Vagina (tissue), 2 donors: Measurements from ENCODE around the gene CCDC9B. TPM values are rescaled to one million over a fixed set of nuclear protein-coding genes. Genes with fewer than 3 reads are reported as not detected.

Experiments used
- DNase-seq, 2 donors: peaks; one replicate each; pipeline ENCODE4 v3.0.0-alpha.2; 2017; ENCODE audit errors: extremely low spot score in 2 of 2
- H3K27ac ChIP-seq: fragments of 200-600 bp; sonication (generic); one replicate; pipeline ENCODE4 v1.5.1; 2019
- H3K27me3 ChIP-seq: fragments of 200-600 bp; sonication (generic); one replicate; pipeline ENCODE4 v1.5.1; 2019
- H3K36me3 ChIP-seq, 2 donors: fragments of 200-600 bp; sonication (generic); one replicate each; pipeline ENCODE4 v1.5.1; 2017 to 2019
- H3K4me1 ChIP-seq: fragments of 200-600 bp; sonication (generic); one replicate; pipeline ENCODE4 v1.5.1; 2019
- H3K4me3 ChIP-seq, 2 donors: fragments of 200-600 bp; sonication (generic); 1 replicate in 1 of 2; 2 replicates in 1 of 2; pipeline ENCODE4 v1.5.1; 2016 to 2019
- H3K9me3 ChIP-seq: fragments of 200-600 bp; sonication (generic); one replicate; pipeline ENCODE4 v1.5.1; 2019
- POLR2A ChIP-seq, 2 donors: fragments of 450-650 bp; IDR thresholded peaks; one replicate each; pipeline ENCODE4 v1.6.1; 2017; ENCODE audit warnings: antibody characterized with exemption in 2 of 2, mild to moderate bottlenecking in 2 of 2, moderate library complexity in 2 of 2
- POLR2AphosphoS5 ChIP-seq, 2 donors: sonication (generic); formaldehyde crosslinking; IDR thresholded peaks; one replicate each; pipeline ENCODE4 v1.9.0; 2017; ENCODE audit warnings: antibody characterized with exemption in 2 of 2, mild to moderate bottlenecking in 2 of 2, low read depth in 1 of 2; ENCODE audit not compliant: insufficient read depth in 1 of 2
- intact Hi-C: fragments of 100-400 bp; cut with DNase I; formaldehyde crosslinking; loops from one replicate; pipeline ENCODE4 v1.15.1; 2023
- total RNA-seq: library from RNA; depleted of rRNA; stranded (reverse); fragments of >200 nt; gene quantifications from one replicate; pipeline ENCODE4 v1.2.3, GENCODE V29; 2016
- TF ChIP-seq, protein P1 (sequence below), 3 experiments: fragments of 450-650 bp in 2 of 3; fragments of 200-600 bp in 1 of 3; sonication (generic) in 1 of 3; IDR thresholded peaks; one replicate each; pipeline ENCODE4 v1.5.1; 2017 to 2019; ENCODE audit warnings: antibody characterized with exemption in 3 of 3, mild to moderate bottlenecking in 2 of 3, moderate library complexity in 2 of 3

Gene CCDC9B
- total RNA-seq, 1 donor from 2014 or later, result 16.0 TPM

GRCh38 chr15:40293006-40293405 lies 47.7 kb downstream of the CCDC9B start:
- TF ChIP-seq POLR2AphosphoS5 (IDR thresholded peaks at IDR 0.05; ENCODE audit: insufficient read depth in 1 of 2, low read depth in 1 of 2) (no peak), POLR2A (IDR thresholded peaks at IDR 0.05) (no peak)
- TF ChIP-seq, protein P1, sequence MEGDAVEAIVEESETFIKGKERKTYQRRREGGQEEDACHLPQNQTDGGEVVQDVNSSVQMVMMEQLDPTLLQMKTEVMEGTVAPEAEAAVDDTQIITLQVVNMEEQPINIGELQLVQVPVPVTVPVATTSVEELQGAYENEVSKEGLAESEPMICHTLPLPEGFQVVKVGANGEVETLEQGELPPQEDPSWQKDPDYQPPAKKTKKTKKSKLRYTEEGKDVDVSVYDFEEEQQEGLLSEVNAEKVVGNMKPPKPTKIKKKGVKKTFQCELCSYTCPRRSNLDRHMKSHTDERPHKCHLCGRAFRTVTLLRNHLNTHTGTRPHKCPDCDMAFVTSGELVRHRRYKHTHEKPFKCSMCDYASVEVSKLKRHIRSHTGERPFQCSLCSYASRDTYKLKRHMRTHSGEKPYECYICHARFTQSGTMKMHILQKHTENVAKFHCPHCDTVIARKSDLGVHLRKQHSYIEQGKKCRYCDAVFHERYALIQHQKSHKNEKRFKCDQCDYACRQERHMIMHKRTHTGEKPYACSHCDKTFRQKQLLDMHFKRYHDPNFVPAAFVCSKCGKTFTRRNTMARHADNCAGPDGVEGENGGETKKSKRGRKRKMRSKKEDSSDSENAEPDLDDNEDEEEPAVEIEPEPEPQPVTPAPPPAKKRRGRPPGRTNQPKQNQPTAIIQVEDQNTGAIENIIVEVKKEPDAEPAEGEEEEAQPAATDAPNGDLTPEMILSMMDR (IDR thresholded peaks at IDR 0.05), result no peak
- no peak overlapping the region for H3K4me3 ChIP-seq
- no peaks in the 10 kb centered on the region for H3K36me3 ChIP-seq
- intact Hi-C loops, result no loop called here
- peaks cover 14% of the 10 kb centered on the region for H3K4me1 ChIP-seq
- H3K27ac ChIP-seq, result no peak overlapping the region
- H3K9me3 ChIP-seq, result no peaks in the 10 kb centered on the region
- DNase-seq, result no peak
- no peaks in the 10 kb centered on the region for H3K27me3 ChIP-seq

DNA sequence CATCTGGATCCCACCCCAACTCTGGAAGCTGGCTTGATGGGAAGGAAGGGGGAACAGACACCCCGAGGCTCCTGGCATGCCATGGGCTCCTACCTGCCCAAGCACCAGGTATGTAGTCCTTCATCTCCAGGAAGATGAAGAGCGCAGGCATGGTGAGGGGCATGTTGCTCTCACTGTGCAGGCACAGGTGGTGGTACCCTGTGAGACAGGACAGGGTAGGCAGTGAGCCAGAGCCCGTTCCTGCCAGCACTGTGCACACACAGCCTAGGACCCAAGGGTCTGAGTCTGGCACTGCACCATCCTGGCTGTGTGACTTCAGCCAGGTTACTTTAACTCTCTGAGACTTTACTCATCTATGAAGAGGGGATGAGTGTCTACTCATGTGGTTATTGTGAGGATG lies 48.5 kb downstream of the CCDC9B start:
- H3K27ac ChIP-seq, result no peak overlapping the region
- peaks cover 14% of the 10 kb centered on the region for H3K4me1 ChIP-seq
- H3K27me3 ChIP-seq, result no peaks in the 10 kb centered on the region
- no peak for DNase-seq
- no peaks in the 10 kb centered on the region for H3K36me3 ChIP-seq
- no peak overlapping the region for H3K4me3 ChIP-seq
- intact Hi-C loops, result no loop called here
- H3K9me3 ChIP-seq, result no peaks in the 10 kb centered on the region
- TF ChIP-seq POLR2A (IDR thresholded peaks at IDR 0.05), result no peak
- no peak for TF ChIP-seq POLR2AphosphoS5 (IDR thresholded peaks at IDR 0.05; ENCODE audit: insufficient read depth in 1 of 2, low read depth in 1 of 2)
- TF ChIP-seq, protein P1 (IDR thresholded peaks at IDR 0.05), result no peak

DNA sequence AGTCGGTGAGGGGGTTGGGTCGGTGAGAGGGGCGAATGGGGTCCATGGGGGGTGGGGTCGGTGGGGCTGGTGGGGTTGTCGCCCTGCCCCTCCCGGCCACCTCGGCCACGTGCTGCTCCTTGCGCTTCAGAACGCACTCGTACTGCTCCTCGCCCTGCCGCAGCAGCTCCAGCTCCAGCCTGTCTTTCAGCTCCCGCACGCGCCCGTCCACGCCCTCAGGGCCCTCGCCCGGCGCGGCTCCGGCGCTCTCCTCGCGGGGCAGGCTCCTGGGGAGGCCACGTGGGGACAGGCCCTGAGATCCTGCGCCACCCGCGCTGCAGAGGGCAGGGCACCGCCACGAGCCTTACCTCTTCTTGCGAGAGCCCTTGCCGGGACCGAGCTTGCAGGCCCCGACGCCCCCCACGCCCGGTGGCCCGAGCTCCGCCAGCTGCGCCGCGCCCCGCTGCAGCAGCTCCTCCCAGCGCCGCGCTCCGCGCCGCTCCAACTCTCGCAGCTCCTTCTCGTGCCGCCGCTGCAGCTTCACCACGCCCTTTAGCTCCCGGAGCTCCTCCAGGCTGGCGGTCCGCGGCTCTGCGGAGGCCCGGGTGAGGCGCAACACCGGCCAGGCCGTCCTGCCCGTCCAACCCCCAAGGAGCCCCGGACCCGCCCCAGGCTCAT lies 49.7 kb downstream of the CCDC9B start:
- H3K4me3 ChIP-seq, result peak overlapping the region; percentile 34 to 49
- H3K27ac ChIP-seq, result no peak overlapping the region
- H3K27me3 ChIP-seq, result no peaks in the 10 kb centered on the region
- no peaks in the 10 kb centered on the region for H3K36me3 ChIP-seq
- TF ChIP-seq, protein P1 (IDR thresholded peaks at IDR 0.05), result no peak
- no peak for TF ChIP-seq POLR2A (IDR thresholded peaks at IDR 0.05)
- TF ChIP-seq POLR2AphosphoS5 (IDR thresholded peaks at IDR 0.05; ENCODE audit: insufficient read depth in 1 of 2, low read depth in 1 of 2), result no peak
- DNase-seq, result no peak
- H3K4me1 ChIP-seq, result peaks cover 14% of the 10 kb centered on the region
- no peaks in the 10 kb centered on the region for H3K9me3 ChIP-seq
- intact Hi-C loops, result no loop called here

DNA sequence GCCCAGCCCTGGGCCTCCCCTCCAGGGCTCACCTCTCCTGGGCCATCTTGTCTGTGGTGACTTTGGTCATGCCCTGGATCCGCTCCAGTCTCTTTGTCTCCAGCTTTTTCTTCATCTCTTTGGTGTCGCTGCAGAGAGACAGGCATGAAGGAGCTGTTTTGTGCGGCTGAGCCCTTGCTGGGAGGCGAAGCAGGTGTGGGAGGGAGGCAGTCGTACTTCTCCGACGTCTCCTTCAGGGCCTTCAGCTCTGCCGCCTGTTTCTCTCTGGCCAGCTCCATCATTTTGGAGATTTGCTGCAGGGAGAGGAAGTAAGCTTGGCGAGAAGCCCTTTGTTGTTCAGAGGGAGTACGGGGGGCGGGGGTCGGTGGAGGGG lies 50.2 kb downstream of the CCDC9B start:
- no peaks in the 10 kb centered on the region for H3K9me3 ChIP-seq
- no peak for TF ChIP-seq POLR2A (IDR thresholded peaks at IDR 0.05)
- TF ChIP-seq, protein P1 (IDR thresholded peaks at IDR 0.05), result no peak
- TF ChIP-seq POLR2AphosphoS5 (IDR thresholded peaks at IDR 0.05; ENCODE audit: insufficient read depth in 1 of 2, low read depth in 1 of 2), result no peak
- H3K36me3 ChIP-seq, result no peaks in the 10 kb centered on the region
- H3K27ac ChIP-seq, result no peak overlapping the region
- DNase-seq, result no peak
- H3K4me3 ChIP-seq, result peak overlapping the region; percentile 34 to 49
- no peaks in the 10 kb centered on the region for H3K27me3 ChIP-seq
- intact Hi-C loops, result no loop called here
- H3K4me1 ChIP-seq, result peaks cover 14% of the 10 kb centered on the region

DNA sequence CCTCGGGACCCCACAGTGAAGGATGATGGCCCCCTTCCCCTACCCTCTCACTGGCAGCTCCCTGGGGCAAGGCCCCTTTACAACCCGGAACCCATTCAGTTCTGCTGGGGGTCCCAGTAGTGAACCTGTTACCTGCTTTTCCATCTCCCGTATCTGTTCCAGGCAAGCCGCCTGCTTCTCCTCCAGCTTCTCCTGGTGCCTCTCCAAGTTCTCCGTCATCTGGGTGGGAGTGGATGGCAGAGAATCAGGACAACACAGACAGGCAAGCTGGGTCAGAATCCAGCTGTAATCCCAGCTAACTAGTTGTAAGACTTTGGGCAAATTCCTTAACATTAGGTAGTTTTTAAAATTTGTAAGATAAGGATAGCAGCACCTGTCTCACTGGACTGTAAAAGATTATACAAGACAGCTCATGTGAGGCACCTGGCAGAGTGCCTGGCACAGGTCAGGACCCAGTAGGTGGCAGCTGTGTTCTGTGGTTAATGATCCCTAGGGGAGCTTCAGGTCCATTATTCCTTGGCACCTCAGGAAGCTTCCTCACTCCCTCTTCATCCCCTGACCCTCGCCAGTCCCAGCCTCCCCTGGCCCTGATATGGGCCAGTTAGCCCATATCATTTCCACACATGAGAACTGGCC lies 51.5 kb downstream of the CCDC9B start:
- no peaks in the 10 kb centered on the region for H3K36me3 ChIP-seq
- TF ChIP-seq POLR2A (IDR thresholded peaks at IDR 0.05) (no peak), POLR2AphosphoS5 (IDR thresholded peaks at IDR 0.05; ENCODE audit: insufficient read depth in 1 of 2, low read depth in 1 of 2) (no peak)
- TF ChIP-seq, protein P1 (IDR thresholded peaks at IDR 0.05), result no peak

More for the DNA sequence above, 51.5 kb downstream of the CCDC9B start:
- no peaks in the 10 kb centered on the region for H3K27me3 ChIP-seq
- intact Hi-C loops, result no loop called here
- H3K27ac ChIP-seq, result no peak overlapping the region
- no peak for DNase-seq
- H3K9me3 ChIP-seq, result no peaks in the 10 kb centered on the region
- H3K4me1 ChIP-seq, result peaks cover 14% of the 10 kb centered on the region
- H3K4me3 ChIP-seq, result no peak overlapping the region
